Ovary (tissue), 3 donors: Measurements from ENCODE around the gene EMP3.

Experiments
- CTCF ChIP-seq, 3 donors: fragments of 450-650 bp in 2 of 3; fragments of 200-600 bp in 1 of 3; IDR thresholded peaks; one replicate each; pipeline versions ENCODE4 v1.5.1 to v1.8.0; 2016 to 2022; ENCODE audit warnings: antibody characterized with exemption in 3 of 3, mild to moderate bottlenecking in 1 of 3
- POLR2A ChIP-seq: fragments of 450-650 bp; IDR thresholded peaks from one replicate; pipeline ENCODE4 v1.6.1; 2017; ENCODE audit warnings: antibody characterized with exemption, mild to moderate bottlenecking, moderate library complexity
- donor health status: DM: no; HTN: no; CAD: no.

DNA sequence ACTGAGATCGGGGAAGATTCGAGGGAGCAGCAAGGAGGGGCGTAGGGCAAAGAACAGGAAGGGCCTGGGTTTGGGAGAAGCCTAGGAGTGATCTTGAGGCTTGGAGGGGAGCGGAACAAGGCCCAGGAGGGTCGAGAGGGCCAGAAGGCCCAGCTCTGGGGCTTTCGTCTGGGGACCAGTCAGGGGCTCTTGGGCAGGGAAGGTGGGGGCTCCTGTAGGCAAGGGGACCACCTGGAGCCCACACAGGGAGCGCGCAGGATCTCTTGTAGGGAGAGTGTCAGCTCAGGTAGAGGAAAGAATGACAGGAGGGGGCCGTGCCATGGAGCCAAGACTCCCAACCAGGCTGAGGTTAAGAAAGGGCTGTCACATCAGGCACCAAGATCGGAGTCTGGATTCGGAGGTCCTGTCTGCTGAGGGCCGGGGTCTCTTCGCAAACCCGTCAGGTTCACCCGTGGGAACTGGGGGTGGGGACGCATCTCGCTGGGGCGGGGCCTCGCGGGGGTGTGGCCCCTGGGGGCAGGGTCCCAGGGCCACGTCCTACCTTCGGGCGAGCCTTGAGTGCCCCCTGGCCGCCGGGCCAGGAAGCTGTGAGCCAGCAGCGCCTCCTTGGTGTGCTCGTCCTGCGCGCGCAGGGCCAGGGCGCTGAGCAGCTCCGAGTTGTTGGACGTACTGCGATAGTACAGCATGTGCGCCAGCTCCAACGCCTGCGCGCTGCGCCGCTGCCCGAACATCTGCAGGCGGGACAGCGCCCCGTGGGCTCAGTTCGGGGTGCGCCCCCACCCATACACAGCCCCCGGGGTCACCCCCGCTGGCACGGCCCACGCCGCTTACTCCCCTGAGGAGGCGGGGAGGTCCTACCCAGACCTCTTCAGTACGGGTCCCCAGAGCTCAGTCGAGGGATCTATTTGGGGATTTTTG, 8.4 kb downstream of the EMP3 start:
- TF ChIP-seq CTCF (IDR thresholded peaks at IDR 0.05) (peak; percentile 76 to 80 (median 80)), POLR2A (peak; percentile 36)
